ENCODE measurements around the gene SPINDOC. TPM values are rescaled to one million over a fixed set of nuclear protein-coding genes. Genes with fewer than 3 reads are reported as not detected.
"Not testable (repeated sequence)": the region's sequence is repeated elsewhere in the genome, so short reads cannot be mapped to it uniquely, and the experiment has no call there.

The SPINDOC gene
- total and polyA plus RNA-seq, 9 donors: 12.1 to 32.9 (median 24.4) TPM

DNA sequence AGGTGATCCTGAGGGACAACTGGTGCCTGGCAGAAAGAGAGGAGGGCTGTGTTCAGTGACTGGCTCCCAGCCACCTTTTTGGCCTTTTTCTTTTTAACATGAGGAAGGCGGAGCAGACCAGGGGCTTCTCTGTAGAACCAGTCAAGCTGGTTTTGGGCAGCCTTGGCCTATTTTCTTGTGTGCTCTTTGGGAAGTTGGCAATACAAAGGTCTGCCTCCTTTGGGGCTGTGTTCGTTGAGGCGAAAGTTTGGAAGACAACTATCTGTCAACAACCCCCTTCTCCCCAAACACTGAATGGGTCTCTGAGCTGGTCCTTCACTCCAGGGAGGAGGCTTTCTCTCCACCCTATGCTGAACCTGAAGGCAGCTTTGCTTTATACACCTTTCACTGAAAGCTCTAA is 34.1 kb downstream of the SPINDOC start:
- Histone ChIP-seq H3K4me3 (ENCODE audit: low read length) (no peak overlapping the region), H3K27ac (ENCODE audit: low read length) (no peak overlapping the region), H3K36me3 (ENCODE audit: control insufficient read depth, insufficient read depth, low read length) (peaks cover 32% of the 10 kb centered on the region), H3K27me3 (ENCODE audit: control insufficient read depth, insufficient read depth, low read length) (no peaks in the 10 kb centered on the region), H3K9me3 (replicated peaks; ENCODE audit: control insufficient read depth, low read depth, low read length) (no peaks in the 10 kb centered on the region), H3K4me1 (ENCODE audit: control insufficient read depth, insufficient read depth, low read length) (peaks cover 4% of the 10 kb centered on the region)
- no peak for DNase-seq
- WGBS (ENCODE audit: insufficient coverage): no CpG with 5 or more reads among the region's 3 CpGs

DNA sequence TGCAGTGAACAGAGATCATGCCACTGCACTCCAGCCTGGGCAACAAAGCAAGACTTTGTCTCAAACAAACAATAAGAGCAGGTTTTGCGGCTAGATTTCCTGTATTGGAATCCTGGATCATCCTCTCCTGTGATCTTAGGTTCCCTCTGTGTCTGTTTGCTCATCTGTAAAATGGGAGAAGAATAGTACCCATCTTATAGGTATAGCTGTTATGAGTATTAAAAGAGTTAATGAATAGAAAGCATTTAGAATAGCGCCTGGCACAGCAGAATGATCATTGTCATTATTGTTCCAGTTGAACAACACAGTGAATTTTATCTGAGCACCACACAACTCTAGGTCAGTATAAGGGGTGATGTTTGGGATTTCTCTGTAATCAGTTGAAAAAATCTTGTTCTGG is 36.4 kb downstream of the SPINDOC start:
- WGBS (ENCODE audit: insufficient coverage): no CpG with 5 or more reads among the region's 2 CpGs
- no peak for DNase-seq
- no peaks in the 10 kb centered on the region for H3K27me3 ChIP-seq (ENCODE audit: control insufficient read depth, insufficient read depth, low read length)
- H3K4me1 ChIP-seq (ENCODE audit: control insufficient read depth, insufficient read depth, low read length): no peaks in the 10 kb centered on the region
- H3K9me3 ChIP-seq (replicated peaks; ENCODE audit: control insufficient read depth, low read depth, low read length): no peaks in the 10 kb centered on the region
- H3K36me3 ChIP-seq (ENCODE audit: control insufficient read depth, insufficient read depth, low read length): peaks cover 15% of the 10 kb centered on the region
- no peak overlapping the region for H3K4me3 ChIP-seq (ENCODE audit: low read length)
- H3K27ac ChIP-seq (ENCODE audit: low read length): no peak overlapping the region

DNA sequence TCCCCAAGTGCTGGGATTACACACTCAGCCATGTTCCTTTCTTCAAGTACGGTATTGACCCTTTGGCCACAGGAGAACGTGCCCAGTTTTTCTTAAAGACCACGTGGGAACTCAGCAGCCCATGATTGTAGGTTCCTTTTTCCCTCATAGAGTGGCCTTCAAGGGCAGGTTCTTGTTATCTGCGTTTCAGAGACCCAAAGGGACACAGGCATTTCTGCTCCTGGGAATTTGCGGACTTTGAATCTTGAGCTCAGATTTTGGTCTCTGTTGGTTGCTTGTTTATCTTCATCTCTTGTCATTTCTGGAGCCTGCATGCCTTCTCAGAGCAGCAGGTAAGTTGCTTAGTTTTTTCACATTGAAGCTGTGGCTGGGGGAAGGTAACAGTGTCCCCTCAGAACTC is 37.7 kb downstream of the SPINDOC start:
- Histone ChIP-seq H3K4me1 (ENCODE audit: control insufficient read depth, insufficient read depth, low read length) (no peaks in the 10 kb centered on the region), H3K36me3 (ENCODE audit: control insufficient read depth, insufficient read depth, low read length) (peaks cover 9% of the 10 kb centered on the region), H3K4me3 (ENCODE audit: low read length) (no peak overlapping the region), H3K9me3 (replicated peaks; ENCODE audit: control insufficient read depth, low read depth, low read length) (no peaks in the 10 kb centered on the region), H3K27ac (ENCODE audit: low read length) (no peak overlapping the region), H3K27me3 (ENCODE audit: control insufficient read depth, insufficient read depth, low read length) (no peaks in the 10 kb centered on the region)
- DNase-seq: no peak
- WGBS (ENCODE audit: insufficient coverage): 90% methylated on average over 5 of the region's 5 CpGs

DNA sequence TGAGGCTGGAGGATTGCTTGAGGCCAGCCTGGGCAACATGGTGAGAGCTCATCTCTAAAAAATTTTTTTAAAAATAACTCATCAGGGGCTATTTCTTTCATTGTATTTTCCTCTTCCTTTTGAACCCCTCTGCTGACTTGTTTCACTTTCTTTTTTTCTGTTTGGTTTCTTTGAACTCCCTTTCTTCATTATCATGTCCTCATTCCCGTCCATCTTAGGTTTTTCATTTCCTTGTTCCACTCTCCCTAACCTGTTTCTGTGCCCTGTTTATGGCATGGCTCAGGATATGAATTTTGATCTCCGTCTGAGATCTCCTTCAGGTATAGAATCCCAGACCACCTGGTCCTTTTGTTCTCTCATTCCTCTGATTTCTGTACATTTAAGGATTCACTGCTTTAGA is 38.1 kb downstream of the SPINDOC start:
- no peaks in the 10 kb centered on the region for H3K27me3 ChIP-seq (ENCODE audit: control insufficient read depth, insufficient read depth, low read length)
- peaks cover 7% of the 10 kb centered on the region for H3K36me3 ChIP-seq (ENCODE audit: control insufficient read depth, insufficient read depth, low read length)
- no peaks in the 10 kb centered on the region for H3K9me3 ChIP-seq (replicated peaks; ENCODE audit: control insufficient read depth, low read depth, low read length)
- WGBS (ENCODE audit: insufficient coverage): 38% methylated on average over 1 of the region's 2 CpGs
- DNase-seq: no peak
- no peaks in the 10 kb centered on the region for H3K4me1 ChIP-seq (ENCODE audit: control insufficient read depth, insufficient read depth, low read length)
- no peak overlapping the region for H3K4me3 ChIP-seq (ENCODE audit: low read length)
- no peak overlapping the region for H3K27ac ChIP-seq (ENCODE audit: low read length)

DNA sequence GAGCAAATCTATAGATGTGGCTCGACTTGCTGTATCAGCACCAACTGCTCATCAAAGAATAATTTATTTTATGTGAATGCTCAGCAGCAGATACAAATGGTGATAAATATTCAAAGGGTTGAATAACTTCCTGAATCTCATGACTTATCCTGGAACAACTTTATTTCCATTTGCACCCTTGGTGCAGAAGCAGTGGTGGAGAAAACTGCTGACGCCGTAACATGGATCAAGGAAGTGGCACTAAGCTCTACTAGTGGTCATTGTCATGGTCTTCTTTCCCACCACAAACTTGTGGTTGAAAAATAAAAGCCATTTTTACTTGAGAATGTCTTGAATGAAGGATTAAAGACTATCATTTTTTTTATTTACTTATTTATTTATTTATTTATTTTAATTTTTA is 40.2 kb downstream of the SPINDOC start:
- no peak overlapping the region for H3K4me3 ChIP-seq (ENCODE audit: low read length)
- no peaks in the 10 kb centered on the region for H3K4me1 ChIP-seq (ENCODE audit: control insufficient read depth, insufficient read depth, low read length)
- H3K9me3 ChIP-seq (replicated peaks; ENCODE audit: control insufficient read depth, low read depth, low read length): no peaks in the 10 kb centered on the region
- H3K27me3 ChIP-seq (ENCODE audit: control insufficient read depth, insufficient read depth, low read length): no peaks in the 10 kb centered on the region
- peaks cover 5% of the 10 kb centered on the region for H3K36me3 ChIP-seq (ENCODE audit: control insufficient read depth, insufficient read depth, low read length)
- DNase-seq: peak; percentile 55
- no CpG with 5 or more reads among the region's 3 CpGs for WGBS (ENCODE audit: insufficient coverage)
- no peak overlapping the region for H3K27ac ChIP-seq (ENCODE audit: low read length)

DNA sequence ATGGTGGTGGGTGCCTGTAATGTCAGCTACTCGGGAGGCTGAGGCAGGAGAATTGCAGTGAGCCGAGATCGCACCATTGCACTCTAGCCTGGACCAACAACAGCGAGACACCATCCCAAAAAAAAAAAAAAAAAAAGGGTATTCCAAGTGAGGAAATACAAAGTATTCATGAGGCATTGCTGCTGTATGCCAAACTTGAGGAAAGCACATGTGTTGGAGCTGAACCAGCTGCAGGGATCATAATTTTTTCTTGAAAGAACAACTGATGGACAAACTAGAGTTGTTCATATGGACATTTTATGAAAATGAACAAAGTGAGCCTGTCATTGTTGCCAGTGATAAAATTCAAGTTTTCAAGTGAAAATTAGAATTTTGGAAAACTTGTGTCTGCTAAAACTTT is 41.4 kb downstream of the SPINDOC start:
- Histone ChIP-seq H3K36me3 (ENCODE audit: control insufficient read depth, insufficient read depth, low read length) (no peaks in the 10 kb centered on the region), H3K27me3 (ENCODE audit: control insufficient read depth, insufficient read depth, low read length) (no peaks in the 10 kb centered on the region), H3K9me3 (replicated peaks; ENCODE audit: control insufficient read depth, low read depth, low read length) (no peaks in the 10 kb centered on the region), H3K4me3 (ENCODE audit: low read length) (no peak overlapping the region), H3K4me1 (ENCODE audit: control insufficient read depth, insufficient read depth, low read length) (no peaks in the 10 kb centered on the region), H3K27ac (ENCODE audit: low read length) (no peak overlapping the region)
- DNase-seq: no peak
- no CpG with 5 or more reads among the region's 4 CpGs for WGBS (ENCODE audit: insufficient coverage)

DNA sequence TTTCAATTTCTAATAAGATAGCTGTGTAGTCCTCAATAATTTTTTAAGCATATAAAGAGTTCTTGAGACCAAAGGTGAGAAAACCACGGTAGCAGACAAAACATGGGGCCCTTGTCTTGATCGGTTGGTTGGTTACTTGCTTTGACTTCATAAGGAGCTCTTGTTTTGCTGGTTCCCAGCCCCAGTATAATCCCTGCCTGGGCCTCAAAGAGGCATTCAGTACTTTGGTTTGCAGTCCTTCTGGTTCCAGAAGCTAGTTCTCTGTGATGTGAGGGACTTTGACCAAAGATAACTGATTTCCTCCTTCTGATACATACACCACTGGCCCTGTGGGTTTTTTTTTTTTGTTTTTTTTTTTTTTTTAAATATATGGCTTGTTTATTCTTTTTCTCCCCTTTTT is 42.7 kb downstream of the SPINDOC start:
- H3K36me3 ChIP-seq (ENCODE audit: control insufficient read depth, insufficient read depth, low read length): no peaks in the 10 kb centered on the region
- no CpG with 5 or more reads among the region's 2 CpGs for WGBS (ENCODE audit: insufficient coverage)
- H3K27me3 ChIP-seq (ENCODE audit: control insufficient read depth, insufficient read depth, low read length): no peaks in the 10 kb centered on the region
- no peaks in the 10 kb centered on the region for H3K9me3 ChIP-seq (replicated peaks; ENCODE audit: control insufficient read depth, low read depth, low read length)
- no peak overlapping the region for H3K4me3 ChIP-seq (ENCODE audit: low read length)
- DNase-seq: no peak
- no peaks in the 10 kb centered on the region for H3K4me1 ChIP-seq (ENCODE audit: control insufficient read depth, insufficient read depth, low read length)
- H3K27ac ChIP-seq (ENCODE audit: low read length): no peak overlapping the region

DNA sequence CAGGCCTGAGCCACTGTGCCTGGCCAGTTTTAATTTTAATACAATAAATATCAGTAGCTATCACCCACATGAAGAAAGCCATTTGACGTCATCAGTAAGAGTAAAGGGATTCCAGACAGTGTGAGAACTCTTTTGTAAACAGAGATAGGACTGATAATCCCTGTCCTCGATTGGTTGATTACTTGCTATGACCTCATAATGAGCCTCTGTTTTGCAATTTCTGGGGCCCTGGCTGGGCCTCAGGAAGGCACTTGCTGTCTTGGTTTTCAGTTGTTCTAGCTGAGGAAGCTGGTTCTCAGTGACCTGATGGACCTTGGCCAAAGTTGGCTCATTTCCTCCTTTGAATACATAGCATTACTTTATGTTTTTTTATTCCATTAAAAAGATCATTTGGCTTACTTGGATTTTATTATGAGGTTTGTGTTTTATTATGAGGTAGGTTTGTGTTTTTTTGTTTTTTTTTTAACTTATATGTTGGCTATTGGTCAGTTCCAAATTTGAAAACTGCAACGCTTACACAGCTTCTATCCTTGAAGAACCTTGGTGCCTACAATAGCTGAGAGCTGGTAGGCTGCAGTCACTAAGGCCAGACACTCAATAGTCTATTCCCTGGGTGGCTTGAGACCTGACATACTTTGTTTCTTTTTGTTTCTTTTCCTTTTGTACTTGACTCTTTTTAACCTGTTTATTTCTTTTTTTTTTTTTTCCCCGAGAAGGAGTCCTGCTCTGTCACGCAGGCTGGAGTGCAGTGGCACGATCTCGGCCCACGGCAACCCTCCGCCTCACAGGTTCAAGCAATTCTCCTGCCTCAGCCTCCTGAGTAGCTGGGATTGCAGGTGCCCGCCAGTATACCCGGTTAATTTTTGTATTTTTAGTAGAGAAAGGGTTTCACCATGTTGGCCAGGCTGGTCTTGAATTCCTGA is 45.6 kb downstream of the SPINDOC start:
- Histone ChIP-seq H3K36me3 (ENCODE audit: control insufficient read depth, insufficient read depth, low read length) (peaks cover 14% of the 10 kb centered on the region), H3K4me1 (ENCODE audit: control insufficient read depth, insufficient read depth, low read length) (no peaks in the 10 kb centered on the region), H3K27me3 (ENCODE audit: control insufficient read depth, insufficient read depth, low read length) (no peaks in the 10 kb centered on the region), H3K4me3 (ENCODE audit: low read length) (no peak overlapping the region), H3K9me3 (replicated peaks; ENCODE audit: control insufficient read depth, low read depth, low read length) (no peaks in the 10 kb centered on the region), H3K27ac (ENCODE audit: low read length) (no peak overlapping the region)
- peak; percentile 61 for DNase-seq
- 96% methylated on average over 5 of the region's 11 CpGs for WGBS (ENCODE audit: insufficient coverage)

DNA sequence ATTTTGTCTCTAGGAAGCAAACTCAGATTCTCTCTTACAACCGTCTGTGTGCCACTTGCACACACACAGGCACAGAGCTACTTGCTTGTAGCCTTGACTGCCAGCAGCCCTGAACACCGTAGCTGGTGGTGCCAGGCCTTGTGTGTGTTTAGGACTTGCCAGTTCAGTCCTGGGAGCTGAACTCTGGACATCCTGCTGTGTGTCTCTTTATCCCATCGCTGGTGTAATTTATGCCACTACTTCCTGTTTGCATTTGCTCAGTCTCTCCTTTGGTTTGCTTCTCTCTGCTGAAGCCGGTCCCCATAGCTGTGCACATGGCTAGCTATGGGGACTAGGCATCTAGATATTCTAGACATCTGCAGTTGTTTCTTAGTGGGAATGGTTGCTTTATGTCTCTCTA is 49.7 kb downstream of the SPINDOC start:
- no peak overlapping the region for H3K4me3 ChIP-seq (ENCODE audit: low read length)
- no peak for DNase-seq
- H3K27ac ChIP-seq (ENCODE audit: low read length): no peak overlapping the region
- 19% methylated on average over 2 of the region's 4 CpGs for WGBS (ENCODE audit: insufficient coverage)
- no peaks in the 10 kb centered on the region for H3K27me3 ChIP-seq (ENCODE audit: control insufficient read depth, insufficient read depth, low read length)
- H3K9me3 ChIP-seq (replicated peaks; ENCODE audit: control insufficient read depth, low read depth, low read length): no peaks in the 10 kb centered on the region
- peaks cover 21% of the 10 kb centered on the region for H3K36me3 ChIP-seq (ENCODE audit: control insufficient read depth, insufficient read depth, low read length)
- no peaks in the 10 kb centered on the region for H3K4me1 ChIP-seq (ENCODE audit: control insufficient read depth, insufficient read depth, low read length)

DNA sequence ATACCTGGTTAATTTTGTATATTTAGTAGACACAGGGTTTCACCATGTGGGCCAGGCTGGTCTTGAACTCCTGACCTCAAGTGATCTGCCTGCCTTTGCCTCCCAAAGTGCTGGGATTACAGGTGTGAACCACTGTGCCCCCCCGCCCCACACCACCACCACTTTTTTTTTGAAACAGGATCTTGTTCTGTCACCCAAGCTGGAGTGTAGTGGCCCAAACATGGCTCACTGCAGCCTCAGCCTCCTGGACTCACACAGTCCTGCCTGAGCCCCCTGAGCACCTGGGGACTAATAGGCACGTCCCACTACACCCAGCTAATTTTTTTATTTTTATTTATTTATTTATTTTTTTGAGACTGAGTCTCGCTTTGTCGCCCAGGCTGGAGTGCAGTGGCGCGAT is 50.4 kb downstream of the SPINDOC start:
- H3K4me3 ChIP-seq (ENCODE audit: low read length); H3K27me3 ChIP-seq (ENCODE audit: control insufficient read depth, insufficient read depth, low read length); H3K4me1 ChIP-seq (ENCODE audit: control insufficient read depth, insufficient read depth, low read length); DNase-seq; H3K9me3 ChIP-seq (replicated peaks; ENCODE audit: control insufficient read depth, low read depth, low read length); H3K27ac ChIP-seq (ENCODE audit: low read length): not testable (repeated sequence)
- WGBS (ENCODE audit: insufficient coverage): 80% methylated on average over 1 of the region's 6 CpGs
- peaks cover 21% of the 10 kb centered on the region for H3K36me3 ChIP-seq (ENCODE audit: control insufficient read depth, insufficient read depth, low read length)
